ENCODE measurements around the gene SLC35E2B.
"Not testable (repeated sequence)": the region's sequence is repeated elsewhere in the genome, so short reads cannot be mapped to it uniquely, and the experiment has no call there.

SLC35E2B gene

DNA sequence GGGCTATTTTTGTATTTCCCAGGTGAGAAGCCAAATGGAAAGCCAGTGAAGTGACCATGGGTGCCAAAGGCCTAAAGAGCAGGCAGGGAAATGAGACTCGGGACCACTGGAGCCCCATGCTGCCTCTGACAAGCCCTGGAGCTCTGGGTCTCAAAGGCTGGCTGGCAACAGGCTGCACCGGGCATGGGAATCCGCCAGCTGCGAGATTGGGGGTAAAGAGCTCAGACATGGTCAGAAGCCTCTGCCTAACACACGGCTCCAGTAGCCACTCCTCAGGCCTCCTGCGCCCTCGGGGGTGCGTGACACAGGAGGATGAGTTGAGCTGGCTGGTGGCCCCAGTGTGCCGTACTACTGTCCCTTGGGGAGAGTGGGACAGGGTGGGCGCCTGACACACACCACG is 28.3 kb downstream of the SLC35E2B start:
- not testable (repeated sequence) for H3K4me1 ChIP-seq (ENCODE audit: control insufficient read depth, insufficient read depth, low read length); H3K4me3 ChIP-seq (ENCODE audit: low read length); H3K27ac ChIP-seq (ENCODE audit: low read depth, low read length); H3K9ac ChIP-seq (ENCODE audit: low read length); H3K27me3 ChIP-seq (ENCODE audit: control insufficient read depth, insufficient read depth, low read length)
- H3K36me3 ChIP-seq (ENCODE audit: control insufficient read depth, insufficient read depth, low read length), result peaks cover 19% of the 10 kb centered on the region

DNA sequence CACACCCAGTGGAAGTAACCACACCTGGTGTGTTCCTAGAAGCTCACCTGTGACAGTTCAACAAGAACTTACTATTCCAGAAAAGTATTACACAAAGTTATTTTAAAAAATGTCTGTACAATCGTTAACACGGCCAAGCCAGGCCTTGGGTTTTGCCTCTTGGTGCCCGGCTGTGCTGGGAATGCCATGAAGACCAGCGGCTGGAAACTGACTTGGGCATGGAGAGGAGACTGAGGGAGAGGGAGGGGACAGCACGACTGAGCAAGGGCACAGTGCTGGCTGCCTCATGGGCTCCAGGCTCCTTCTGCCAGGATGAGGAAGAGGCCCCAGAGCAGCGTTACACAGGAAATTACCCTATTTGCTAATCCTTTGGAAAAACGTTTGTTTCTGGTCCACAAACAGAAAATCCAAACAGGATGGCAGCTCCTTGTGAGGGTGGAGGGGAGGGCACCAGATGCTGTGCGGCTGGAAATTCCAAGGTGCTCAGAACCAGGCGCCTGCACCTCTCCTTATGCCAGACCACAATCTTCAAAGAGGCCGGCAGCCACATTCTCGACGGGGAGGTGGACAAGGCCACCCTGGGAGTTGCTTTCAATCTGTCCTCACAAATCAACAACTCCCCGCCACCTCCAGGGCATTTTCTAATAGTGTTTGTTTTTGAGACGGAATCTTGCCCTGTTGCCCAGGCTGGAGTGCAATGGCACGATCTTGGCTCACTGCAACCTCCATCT is 29.6 kb downstream of the SLC35E2B start:
- H3K27ac ChIP-seq (ENCODE audit: low read depth, low read length); H3K4me1 ChIP-seq (ENCODE audit: control insufficient read depth, insufficient read depth, low read length); H3K9ac ChIP-seq (ENCODE audit: low read length); H3K4me3 ChIP-seq (ENCODE audit: low read length); H3K27me3 ChIP-seq (ENCODE audit: control insufficient read depth, insufficient read depth, low read length): not testable (repeated sequence)
- peaks cover 16% of the 10 kb centered on the region for H3K36me3 ChIP-seq (ENCODE audit: control insufficient read depth, insufficient read depth, low read length)

DNA sequence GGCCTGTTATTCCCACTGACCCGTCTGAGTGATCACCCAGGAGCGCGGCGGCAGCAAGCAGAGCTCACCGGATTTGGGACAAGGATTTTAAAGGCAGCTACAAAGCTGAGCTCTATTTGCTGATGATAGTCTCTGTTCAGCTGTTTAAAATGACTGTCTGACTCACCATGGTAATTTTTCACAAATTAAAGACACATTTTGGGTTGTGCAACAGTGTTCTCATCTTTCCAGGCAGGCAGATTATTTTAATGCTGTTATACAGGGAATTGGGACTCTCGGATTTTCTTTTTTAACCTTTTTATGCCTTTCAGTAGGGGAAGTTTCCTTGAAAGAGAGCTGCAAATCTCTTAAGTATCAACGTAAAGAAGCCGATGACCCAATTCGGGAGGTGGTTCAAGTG is 30.2 kb downstream of the SLC35E2B start:
- not testable (repeated sequence) for H3K27ac ChIP-seq (ENCODE audit: low read depth, low read length); H3K4me1 ChIP-seq (ENCODE audit: control insufficient read depth, insufficient read depth, low read length); H3K9ac ChIP-seq (ENCODE audit: low read length); H3K4me3 ChIP-seq (ENCODE audit: low read length); H3K27me3 ChIP-seq (ENCODE audit: control insufficient read depth, insufficient read depth, low read length)
- H3K36me3 ChIP-seq (ENCODE audit: control insufficient read depth, insufficient read depth, low read length), result peaks cover 16% of the 10 kb centered on the region

DNA sequence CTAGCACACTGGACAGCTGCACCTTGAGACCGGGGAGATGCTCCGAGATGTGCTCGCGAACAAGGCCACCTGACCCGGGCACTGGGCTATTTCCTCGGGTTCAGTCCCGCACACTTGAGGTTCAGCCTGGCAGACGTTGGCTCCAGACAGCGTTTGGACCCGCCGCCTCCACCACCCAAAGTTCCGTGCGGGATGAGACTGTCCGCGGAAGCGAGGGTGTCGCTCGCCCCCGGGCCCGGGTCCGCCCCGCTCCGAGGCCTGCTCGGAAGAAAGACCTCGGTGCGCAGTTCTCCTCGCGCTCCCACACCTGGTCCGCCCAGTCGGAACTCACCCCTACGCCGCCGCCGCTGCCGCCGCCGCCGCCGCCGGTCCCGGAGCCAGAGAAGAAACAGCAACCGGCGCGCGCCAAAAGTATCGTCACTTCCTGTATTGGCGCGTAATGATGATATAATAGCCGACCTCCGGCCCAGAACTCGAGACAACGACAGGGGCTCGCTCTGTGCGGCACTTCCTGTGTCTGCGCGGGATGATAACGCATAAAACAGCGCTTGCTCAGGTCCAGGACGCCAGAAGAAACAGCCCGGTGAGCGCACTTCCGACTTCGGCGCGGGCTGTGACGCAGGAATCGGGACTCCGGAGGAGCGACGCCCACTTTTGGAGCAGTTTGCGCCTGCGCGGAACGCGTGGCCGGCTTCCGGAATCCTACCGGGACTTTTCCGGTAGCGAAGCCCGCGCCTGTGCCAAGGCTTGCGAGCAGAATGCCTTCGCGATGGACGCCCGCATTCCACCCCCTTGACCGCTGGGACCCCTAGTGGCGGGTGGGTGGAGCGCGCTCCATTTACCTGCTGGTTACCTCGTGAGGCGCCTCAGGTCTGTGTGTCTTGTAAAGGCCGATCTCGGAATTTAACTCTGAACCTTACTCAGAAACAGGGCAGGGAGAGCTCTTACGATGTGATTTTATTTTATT is 33.7 kb downstream of the SLC35E2B start, which contains the start of gene CDK11B:
Gene CDK11B (minus strand): TSS at position 422 of the 967 bp plus-strand sequence. CDS start 1,519 bp downstream, outside the sequence.
- peak within 1 kb of the TSS; percentile 98 for H3K27ac ChIP-seq (ENCODE audit: low read depth, low read length)
- peak within 1 kb of the TSS; percentile 68 for H3K4me3 ChIP-seq (ENCODE audit: low read length)
- peak within 1 kb of the TSS; percentile 80 for H3K9ac ChIP-seq (ENCODE audit: low read length)
- H3K4me1 ChIP-seq (ENCODE audit: control insufficient read depth, insufficient read depth, low read length); H3K36me3 ChIP-seq (ENCODE audit: control insufficient read depth, insufficient read depth, low read length); H3K27me3 ChIP-seq (ENCODE audit: control insufficient read depth, insufficient read depth, low read length): not testable (repeated sequence)

DNA sequence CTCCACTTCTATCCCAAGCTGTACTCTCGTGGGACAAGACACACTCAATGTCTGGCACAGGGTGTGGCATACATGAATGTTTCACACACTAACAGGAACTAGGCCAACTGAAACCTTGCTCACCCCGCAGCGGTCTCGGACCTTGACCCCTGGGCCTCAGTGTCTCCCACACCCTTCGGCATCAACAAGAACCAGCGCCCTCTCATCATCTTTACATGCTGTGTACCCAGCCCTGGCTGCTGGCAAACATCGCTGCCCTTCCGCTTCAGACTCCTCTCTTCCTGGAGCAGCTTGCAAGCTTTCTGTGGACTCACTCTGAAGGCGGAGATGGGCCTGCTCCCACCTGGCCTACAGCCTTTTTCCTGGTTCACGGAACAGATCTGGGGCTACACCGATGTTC is 44.3 kb downstream of the SLC35E2B start:
- not testable (repeated sequence) for H3K36me3 ChIP-seq (ENCODE audit: control insufficient read depth, insufficient read depth, low read length); H3K27ac ChIP-seq (ENCODE audit: low read depth, low read length); H3K9ac ChIP-seq (ENCODE audit: low read length); H3K4me3 ChIP-seq (ENCODE audit: low read length); H3K4me1 ChIP-seq (ENCODE audit: control insufficient read depth, insufficient read depth, low read length); H3K27me3 ChIP-seq (ENCODE audit: control insufficient read depth, insufficient read depth, low read length)

DNA sequence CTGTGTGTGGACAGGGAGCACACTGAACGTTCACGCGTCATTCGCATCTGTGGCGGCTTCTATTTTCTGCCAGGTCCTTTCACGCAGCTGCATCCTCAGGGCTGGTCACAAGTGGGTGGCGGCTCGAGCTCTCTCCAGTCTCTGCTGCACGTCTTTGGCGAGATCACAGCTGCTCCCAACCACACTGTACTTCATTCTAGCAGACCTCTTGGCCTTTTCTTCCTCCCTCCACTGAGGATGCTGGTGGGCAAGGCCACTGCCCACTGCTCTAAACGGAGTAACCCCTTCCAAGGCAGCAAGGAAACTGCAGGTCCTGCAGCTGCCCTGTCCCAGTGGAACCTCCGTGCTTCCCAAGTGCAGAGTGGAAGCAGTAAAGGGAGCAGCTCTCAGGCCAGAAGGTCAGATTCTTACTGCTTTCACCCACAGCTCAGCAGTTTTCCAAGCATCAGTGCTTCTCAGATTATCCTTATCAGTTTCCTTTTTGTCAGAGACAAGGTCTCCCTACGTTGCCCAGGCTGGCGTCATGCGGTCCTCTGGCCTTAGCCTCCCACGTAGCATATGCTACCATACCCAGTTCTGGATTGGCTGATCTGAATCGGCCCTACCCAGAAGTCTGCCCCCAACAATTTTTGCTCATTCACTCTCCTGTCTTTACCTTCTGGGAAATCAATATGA is 44.9 kb downstream of the SLC35E2B start:
- not testable (repeated sequence) for H3K27me3 ChIP-seq (ENCODE audit: control insufficient read depth, insufficient read depth, low read length); H3K4me3 ChIP-seq (ENCODE audit: low read length); H3K4me1 ChIP-seq (ENCODE audit: control insufficient read depth, insufficient read depth, low read length); H3K9ac ChIP-seq (ENCODE audit: low read length); H3K36me3 ChIP-seq (ENCODE audit: control insufficient read depth, insufficient read depth, low read length); H3K27ac ChIP-seq (ENCODE audit: low read depth, low read length)

DNA sequence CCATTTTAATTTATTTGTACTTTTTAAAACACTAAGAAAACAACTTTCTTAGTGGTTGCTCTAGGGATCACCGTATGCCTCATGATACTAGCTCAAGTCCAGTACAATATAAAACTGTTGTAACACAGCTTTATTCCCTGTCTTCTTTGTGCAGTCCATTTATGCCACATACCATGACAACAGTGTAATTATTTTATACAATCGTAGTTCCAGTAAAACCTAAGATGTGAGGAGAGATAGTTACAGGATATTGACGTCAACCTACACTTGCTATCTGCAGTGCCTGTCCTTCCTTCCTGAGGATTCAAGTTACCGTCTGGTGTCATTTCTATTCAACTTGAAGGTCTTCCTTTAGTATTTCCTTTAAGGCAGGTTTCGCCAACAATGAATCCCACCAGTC is 46.3 kb downstream of the SLC35E2B start:
- not testable (repeated sequence) for H3K9ac ChIP-seq (ENCODE audit: low read length); H3K36me3 ChIP-seq (ENCODE audit: control insufficient read depth, insufficient read depth, low read length); H3K4me3 ChIP-seq (ENCODE audit: low read length); H3K27me3 ChIP-seq (ENCODE audit: control insufficient read depth, insufficient read depth, low read length); H3K27ac ChIP-seq (ENCODE audit: low read depth, low read length); H3K4me1 ChIP-seq (ENCODE audit: control insufficient read depth, insufficient read depth, low read length)

DNA sequence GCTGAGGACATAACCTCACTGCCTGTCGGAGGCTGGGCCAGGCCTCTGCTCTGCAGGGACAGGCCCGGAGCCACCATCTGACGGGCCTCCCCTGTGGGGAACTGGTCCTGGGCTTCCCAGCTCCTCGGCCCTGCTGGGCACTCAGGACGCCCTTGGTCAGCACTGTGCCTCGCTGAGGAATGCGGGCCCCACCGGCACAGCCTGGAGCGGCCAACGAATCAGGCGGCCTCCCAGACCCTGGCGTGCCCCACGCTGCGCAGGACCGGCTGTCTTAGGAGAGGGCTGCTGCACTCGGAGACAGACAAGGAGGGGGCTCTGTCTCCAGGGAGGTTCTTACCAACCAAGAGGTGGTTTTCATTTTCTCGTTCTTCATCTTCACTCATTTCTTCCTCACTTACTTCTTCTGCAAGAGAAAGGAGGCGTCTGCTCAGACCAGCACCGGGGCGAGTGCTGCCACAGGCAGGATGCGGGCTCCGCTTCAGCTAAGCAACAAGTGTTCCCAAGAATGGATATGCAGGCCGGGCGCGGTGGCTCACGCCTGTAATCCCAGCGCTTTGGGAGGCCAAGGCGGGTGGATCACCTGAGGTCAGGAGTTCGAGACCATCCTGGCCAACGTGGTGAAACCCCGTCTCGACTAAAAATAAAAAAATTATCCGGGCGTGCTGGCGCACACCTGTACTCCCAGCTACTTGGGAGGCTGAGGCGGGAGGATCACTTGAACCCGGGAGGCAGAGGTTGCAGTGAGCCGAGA is 51.7 kb downstream of the SLC35E2B start:
- not testable (repeated sequence) for H3K36me3 ChIP-seq (ENCODE audit: control insufficient read depth, insufficient read depth, low read length); H3K27ac ChIP-seq (ENCODE audit: low read depth, low read length); H3K9ac ChIP-seq (ENCODE audit: low read length); H3K4me3 ChIP-seq (ENCODE audit: low read length); H3K4me1 ChIP-seq (ENCODE audit: control insufficient read depth, insufficient read depth, low read length); H3K27me3 ChIP-seq (ENCODE audit: control insufficient read depth, insufficient read depth, low read length)

DNA sequence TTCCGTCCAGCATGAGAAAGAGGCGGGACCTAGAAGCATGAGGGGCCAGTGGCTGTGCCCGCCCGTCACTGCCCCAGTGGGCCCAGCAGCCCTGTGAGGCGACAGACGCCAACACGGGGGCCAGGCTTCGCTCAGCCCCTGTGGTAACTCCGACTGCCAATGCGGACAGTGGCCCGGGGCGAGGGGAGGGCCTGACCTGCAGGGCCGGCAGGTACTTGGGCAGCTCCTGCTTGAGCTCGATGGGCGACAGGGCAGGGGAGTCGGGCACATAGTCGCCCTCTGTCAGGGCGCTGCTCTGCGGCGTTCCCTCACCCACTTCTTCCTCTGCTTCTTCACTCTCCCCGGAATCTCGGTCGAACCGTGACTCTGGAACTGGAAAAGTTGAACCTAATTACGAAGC is 52.5 kb downstream of the SLC35E2B start:
- not testable (repeated sequence) for H3K27me3 ChIP-seq (ENCODE audit: control insufficient read depth, insufficient read depth, low read length); H3K4me3 ChIP-seq (ENCODE audit: low read length); H3K27ac ChIP-seq (ENCODE audit: low read depth, low read length); H3K9ac ChIP-seq (ENCODE audit: low read length); H3K36me3 ChIP-seq (ENCODE audit: control insufficient read depth, insufficient read depth, low read length); H3K4me1 ChIP-seq (ENCODE audit: control insufficient read depth, insufficient read depth, low read length)

DNA sequence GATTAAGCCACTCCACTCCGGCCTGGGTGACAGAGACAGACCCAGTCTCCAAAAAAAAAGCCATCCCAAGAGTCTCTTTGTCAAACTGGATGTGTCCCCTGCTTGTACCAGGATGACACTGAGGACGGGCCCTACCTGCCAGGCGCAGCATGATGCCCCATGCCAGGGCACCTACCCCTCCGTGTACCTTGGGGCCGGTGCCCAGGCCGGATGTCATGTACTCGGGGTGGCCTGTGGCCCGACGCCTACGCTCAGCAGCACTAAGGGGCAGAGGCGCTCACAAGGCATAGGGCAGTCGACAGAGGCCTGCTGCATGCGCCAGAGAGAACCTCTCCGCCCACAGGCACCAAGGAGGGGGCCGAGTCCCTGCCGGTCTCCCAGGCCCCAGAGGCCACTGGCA is 53.2 kb downstream of the SLC35E2B start:
- H3K27ac ChIP-seq (ENCODE audit: low read depth, low read length); H3K36me3 ChIP-seq (ENCODE audit: control insufficient read depth, insufficient read depth, low read length); H3K27me3 ChIP-seq (ENCODE audit: control insufficient read depth, insufficient read depth, low read length); H3K4me1 ChIP-seq (ENCODE audit: control insufficient read depth, insufficient read depth, low read length); H3K4me3 ChIP-seq (ENCODE audit: low read length); H3K9ac ChIP-seq (ENCODE audit: low read length): not testable (repeated sequence)

DNA sequence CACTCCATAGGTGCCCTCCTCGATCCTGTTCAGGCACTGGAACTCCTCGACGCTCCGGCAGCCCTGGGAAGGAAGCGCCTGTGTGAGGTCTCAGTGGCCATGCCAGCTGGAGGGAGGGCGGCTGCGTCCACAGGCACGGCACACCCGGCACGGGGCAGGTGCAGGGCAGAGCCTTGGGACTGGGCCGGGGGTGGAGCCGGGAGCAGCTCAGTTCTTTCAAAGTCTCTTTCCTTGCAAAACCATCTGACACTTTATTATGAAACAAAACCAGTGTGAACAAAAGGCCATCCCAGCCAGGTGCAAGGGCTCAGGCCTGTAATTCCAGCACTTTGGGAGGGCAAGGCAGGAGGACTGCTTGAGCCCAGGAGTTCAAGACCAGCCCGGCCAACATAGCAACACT is 54.1 kb downstream of the SLC35E2B start:
- H3K4me1 ChIP-seq (ENCODE audit: control insufficient read depth, insufficient read depth, low read length); H3K4me3 ChIP-seq (ENCODE audit: low read length); H3K9ac ChIP-seq (ENCODE audit: low read length); H3K36me3 ChIP-seq (ENCODE audit: control insufficient read depth, insufficient read depth, low read length); H3K27ac ChIP-seq (ENCODE audit: low read depth, low read length); H3K27me3 ChIP-seq (ENCODE audit: control insufficient read depth, insufficient read depth, low read length): not testable (repeated sequence)

DNA sequence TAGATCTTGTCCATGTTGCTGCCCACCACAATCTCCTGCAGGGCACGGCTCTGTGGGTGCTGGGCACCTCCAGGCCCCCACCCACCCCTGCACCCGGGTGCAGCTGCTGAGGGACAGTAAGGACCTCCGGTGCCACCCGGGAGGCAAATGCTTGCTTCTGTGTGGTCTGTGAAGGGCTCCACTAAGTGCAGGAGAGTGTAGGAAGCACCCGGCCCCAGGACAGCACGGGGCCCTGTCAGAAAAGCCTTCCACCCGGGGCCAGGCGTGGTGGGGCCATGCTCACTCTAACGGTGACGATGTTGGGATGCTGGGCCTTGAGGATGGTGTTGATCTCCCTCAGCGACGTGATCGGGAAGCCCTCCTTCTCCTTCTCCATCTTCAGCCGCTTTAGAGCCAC is 55.1 kb downstream of the SLC35E2B start:
- not testable (repeated sequence) for H3K4me1 ChIP-seq (ENCODE audit: control insufficient read depth, insufficient read depth, low read length); H3K36me3 ChIP-seq (ENCODE audit: control insufficient read depth, insufficient read depth, low read length); H3K27ac ChIP-seq (ENCODE audit: low read depth, low read length); H3K27me3 ChIP-seq (ENCODE audit: control insufficient read depth, insufficient read depth, low read length); H3K4me3 ChIP-seq (ENCODE audit: low read length); H3K9ac ChIP-seq (ENCODE audit: low read length)
